DOHH2 (cell line): Measurements from ENCODE around the gene FOLR2.

Source experiments
- H3F3A ChIP-seq: fragments of 200-600 bp; sonication (generic), shearing (Covaris generic); 2 replicates; pipeline ENCODE4 v1.6.0; 2016; ENCODE audit warnings: antibody characterized with exemption, mild to moderate bottlenecking; ENCODE audit not compliant: control insufficient read depth, insufficient read depth
- H3K27ac ChIP-seq: fragments of 200-600 bp; sonication (generic); 2 replicates; pipeline ENCODE4 v1.5.1; 2014; ENCODE audit warnings: low read depth, mild to moderate bottlenecking, low read length, moderate library complexity
- H3K27me3 ChIP-seq: fragments of 200-600 bp; sonication (generic); 2 replicates; pipeline ENCODE4 v1.6.1; 2014; ENCODE audit warnings: mild to moderate bottlenecking, low read length, mixed read lengths; ENCODE audit not compliant: control insufficient read depth
- H3K36me3 ChIP-seq: fragments of 200-600 bp; sonication (generic); 2 replicates; pipeline ENCODE4 v1.6.1; 2014; ENCODE audit warnings: mild to moderate bottlenecking, low read length, moderate library complexity, mixed read lengths; ENCODE audit not compliant: control insufficient read depth
- H3K4me1 ChIP-seq: fragments of 200-600 bp; sonication (generic); 2 replicates; pipeline ENCODE4 v1.6.1; 2014; ENCODE audit warnings: mild to moderate bottlenecking, low read length, mixed read lengths; ENCODE audit not compliant: control insufficient read depth
- H3K4me2 ChIP-seq: fragments of 200-600 bp; sonication (generic); 2 replicates; pipeline ENCODE4 v1.6.0; 2014; ENCODE audit warnings: mild to moderate bottlenecking, low read length, moderate library complexity
- H3K4me3 ChIP-seq: fragments of 200-600 bp; sonication (generic); 2 replicates; pipeline ENCODE4 v1.5.1; 2014; ENCODE audit warnings: mild to moderate bottlenecking, low read length, mixed read lengths
- H3K79me2 ChIP-seq: fragments of 200-600 bp; sonication (generic); 2 replicates; pipeline ENCODE4 v1.6.1; 2014; ENCODE audit warnings: mild to moderate bottlenecking, low read length, mixed read lengths; ENCODE audit not compliant: control insufficient read depth
- H3K9me2 ChIP-seq: fragments of 200-600 bp; sonication (generic); replicated peaks from 2 replicates; pipeline ENCODE4 v1.6.1; 2014; ENCODE audit warnings: mild to moderate bottlenecking, low read length, mixed read lengths; ENCODE audit not compliant: control insufficient read depth
- H3K9me3 ChIP-seq: fragments of 200-600 bp; sonication (generic); 2 replicates; pipeline ENCODE4 v1.6.1; 2014; ENCODE audit warnings: antibody characterized with exemption, low read length, mixed read lengths; ENCODE audit not compliant: control insufficient read depth, insufficient read depth
- H4K20me1 ChIP-seq: fragments of 200-600 bp; sonication (generic); 2 replicates; pipeline ENCODE4 v1.6.0; 2014; ENCODE audit warnings: low read depth, mild to moderate bottlenecking, antibody characterized with exemption, low read length, moderate library complexity; ENCODE audit not compliant: control insufficient read depth, insufficient read depth
- EZH2phosphoT487 ChIP-seq: fragments of 200-600 bp; sonication (generic); IDR thresholded peaks from 2 replicates; pipeline ENCODE4 v1.6.1; 2017; ENCODE audit warnings: borderline replicate concordance, mild to moderate bottlenecking, antibody characterized with exemption, low read length, moderate library complexity, mixed read lengths
- TF ChIP-seq, protein P1 (sequence below): fragments of 200-600 bp; sonication (generic); IDR thresholded peaks from one replicate; pipeline ENCODE4 v1.5.1; 2014; ENCODE audit warnings: antibody characterized with exemption, mild to moderate bottlenecking, low read depth, low read length; ENCODE audit not compliant: poor library complexity, severe bottlenecking

The FOLR2 gene

DNA sequence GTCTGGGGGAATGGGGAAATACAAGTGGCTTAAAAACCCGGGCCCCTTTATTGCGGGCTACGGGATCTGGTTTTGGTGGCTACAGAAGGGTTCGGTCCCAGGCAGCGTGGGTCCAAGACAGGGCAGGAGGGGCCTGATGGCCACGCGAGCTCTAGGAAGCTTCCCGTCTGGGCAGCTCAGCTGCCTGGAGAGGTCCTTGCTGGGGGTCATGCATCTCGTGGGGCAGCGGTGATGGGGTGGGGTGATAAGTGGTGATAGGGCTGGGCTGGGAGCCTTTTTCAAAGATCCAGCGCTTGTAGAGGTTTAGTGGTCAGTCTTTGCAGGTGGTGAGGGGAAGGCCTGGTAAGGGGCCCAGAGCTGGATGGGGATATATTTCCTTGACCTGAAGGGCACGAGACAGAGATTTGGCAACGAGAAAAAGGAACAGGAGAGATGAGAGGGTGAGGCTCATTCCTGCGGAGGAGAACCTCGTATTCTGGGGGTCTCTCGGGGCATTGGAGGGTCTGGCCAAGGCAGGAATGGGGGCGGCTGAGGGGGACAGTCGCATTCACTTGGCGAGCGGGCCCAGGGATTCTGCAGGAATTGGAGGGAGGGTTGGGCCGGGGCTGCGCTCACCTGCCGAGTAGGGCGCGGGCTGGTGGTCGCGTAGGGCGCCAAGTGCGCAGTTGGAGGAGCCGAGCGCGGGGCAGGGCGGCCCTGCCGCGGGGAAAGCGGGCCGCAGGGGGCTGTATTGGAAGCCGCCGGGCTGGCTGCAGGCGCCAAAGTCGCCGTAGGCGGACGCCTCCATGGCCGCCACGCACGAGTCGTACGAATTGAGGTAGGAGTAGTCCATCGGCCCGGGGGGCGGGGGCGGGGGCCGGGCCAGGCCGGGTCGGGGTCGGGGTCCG lies 26.8 kb downstream of the FOLR2 start:
- Histone ChIP-seq H3K36me3 (peaks cover 4% of the 10 kb centered on the region), H3K79me2 (no peaks in the 10 kb centered on the region), H3K9me3 (no peaks in the 10 kb centered on the region), H3K4me3 (no peak overlapping the region), H3K4me2 (no peak overlapping the region), H3K27me3 (peaks cover 61% of the 10 kb centered on the region), H3F3A (no peaks in the 10 kb centered on the region), H4K20me1 (peaks cover 7% of the 10 kb centered on the region; the same call in 1 of the 2 replicates), H3K27ac (no peak overlapping the region), H3K4me1 (peaks cover 3% of the 10 kb centered on the region; the same call in 1 of the 2 replicates), H3K9me2 (no peaks in the 10 kb centered on the region)
- TF ChIP-seq, protein P1, sequence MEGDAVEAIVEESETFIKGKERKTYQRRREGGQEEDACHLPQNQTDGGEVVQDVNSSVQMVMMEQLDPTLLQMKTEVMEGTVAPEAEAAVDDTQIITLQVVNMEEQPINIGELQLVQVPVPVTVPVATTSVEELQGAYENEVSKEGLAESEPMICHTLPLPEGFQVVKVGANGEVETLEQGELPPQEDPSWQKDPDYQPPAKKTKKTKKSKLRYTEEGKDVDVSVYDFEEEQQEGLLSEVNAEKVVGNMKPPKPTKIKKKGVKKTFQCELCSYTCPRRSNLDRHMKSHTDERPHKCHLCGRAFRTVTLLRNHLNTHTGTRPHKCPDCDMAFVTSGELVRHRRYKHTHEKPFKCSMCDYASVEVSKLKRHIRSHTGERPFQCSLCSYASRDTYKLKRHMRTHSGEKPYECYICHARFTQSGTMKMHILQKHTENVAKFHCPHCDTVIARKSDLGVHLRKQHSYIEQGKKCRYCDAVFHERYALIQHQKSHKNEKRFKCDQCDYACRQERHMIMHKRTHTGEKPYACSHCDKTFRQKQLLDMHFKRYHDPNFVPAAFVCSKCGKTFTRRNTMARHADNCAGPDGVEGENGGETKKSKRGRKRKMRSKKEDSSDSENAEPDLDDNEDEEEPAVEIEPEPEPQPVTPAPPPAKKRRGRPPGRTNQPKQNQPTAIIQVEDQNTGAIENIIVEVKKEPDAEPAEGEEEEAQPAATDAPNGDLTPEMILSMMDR = no peak
- no peak for TF ChIP-seq EZH2phosphoT487

GRCh38 chr11:72244060-72244360 lies 27.4 kb downstream of the FOLR2 start, which contains the start of gene PHOX2A:
PHOX2A (minus strand) TSS chr11:72244176; CDS start chr11:72244004, 172 bp downstream.
- no peaks in the 10 kb centered on the region for H3K9me2 ChIP-seq
- peaks cover 3% of the 10 kb centered on the region; the same call in 1 of the 2 replicates for H3K4me1 ChIP-seq
- no peaks in the 10 kb centered on the region for H3K79me2 ChIP-seq
- no peak within 1 kb of the TSS for H3K4me3 ChIP-seq
- H3F3A ChIP-seq = no peaks in the 10 kb centered on the region
- peaks cover 59% of the 10 kb centered on the region for H3K27me3 ChIP-seq
- no peak within 1 kb of the TSS for H3K27ac ChIP-seq
- H3K4me2 ChIP-seq = no peak within 1 kb of the TSS
- no peak for TF ChIP-seq EZH2phosphoT487
- TF ChIP-seq, protein P1 = no peak
- no peaks in the 10 kb centered on the region for H3K9me3 ChIP-seq
- H4K20me1 ChIP-seq = peaks cover under 1% of the 10 kb centered on the region; the same call in 1 of the 2 replicates
- H3K36me3 ChIP-seq = no peaks in the 10 kb centered on the region

GRCh38 chr11:72244361-72245262 lies 28.0 kb downstream of the FOLR2 start:
- Histone ChIP-seq H3K9me3 (no peaks in the 10 kb centered on the region), H3K4me3 (no peak overlapping the region), H3K4me2 (no peak overlapping the region), H3K79me2 (no peaks in the 10 kb centered on the region), H3K36me3 (no peaks in the 10 kb centered on the region), H3K27ac (no peak overlapping the region), H3K27me3 (peaks cover 54% of the 10 kb centered on the region), H3K4me1 (no peaks in the 10 kb centered on the region), H3K9me2 (no peaks in the 10 kb centered on the region), H4K20me1 (no peaks in the 10 kb centered on the region), H3F3A (no peaks in the 10 kb centered on the region)
- no peak for TF ChIP-seq EZH2phosphoT487
- TF ChIP-seq, protein P1 = no peak
